ENCODE data around the gene R3HDM2. TPM values are rescaled to one million over a fixed set of nuclear protein-coding genes. Genes with fewer than 3 reads are reported as not detected.

R3HDM2 gene
- total and polyA plus RNA-seq, 2 of the 13 experiments (the other 11 are each of a cell fraction or from before 2014, with no cell fraction given) = 11.1 to 23.5 TPM

GRCh38 chr12:57462251-57462911, 31.5 kb upstream of the R3HDM2 start (continued):
- TF ChIP-seq ZHX1 (CRISPR knock-in tag; IDR thresholded peaks at IDR 0.05; ENCODE audit: low read depth) (no peak), IKZF1 (IDR thresholded peaks at IDR 0.05) (no peak), POGK (CRISPR knock-in tag; conservative IDR thresholded peaks at IDR 0.05) (peak; percentile 69; the same call in 1 of the 2 replicates), ZNF784 (CRISPR knock-in tag; IDR thresholded peaks at IDR 0.05; ENCODE audit: borderline replicate concordance) (no peak), TFDP2 (CRISPR knock-in tag; IDR thresholded peaks at IDR 0.05) (peak; percentile 21; the same call in 1 of the 2 replicates), ZNF18 (CRISPR knock-in tag; IDR thresholded peaks at IDR 0.05; ENCODE audit: insufficient replicate concordance) (no peak), RNF219 (CRISPR knock-in tag; IDR thresholded peaks at IDR 0.05) (no peak), RAD21 (CRISPR knock-in tag; IDR thresholded peaks at IDR 0.05) (peak; percentile 76; the same call in 1 of the 2 replicates), FOXA3 (CRISPR knock-in tag; IDR thresholded peaks at IDR 0.05) (peak; percentile 69; the same call in 1 of the 2 replicates), NFIB (CRISPR knock-in tag; IDR thresholded peaks at IDR 0.05; ENCODE audit: borderline replicate concordance) (no peak), GATAD1 (CRISPR knock-in tag; IDR thresholded peaks at IDR 0.05) (no peak), PRDM10 (CRISPR knock-in tag; IDR thresholded peaks at IDR 0.05; ENCODE audit: low read depth) (0 out of 2 replicates have a peak, but pooled peaks have one; percentile 44), HIVEP1 (CRISPR knock-in tag; IDR thresholded peaks at IDR 0.05) (0 out of 2 replicates have a peak, but pooled peaks have one; percentile 20)
